NCI-H345 (cell line): ENCODE measurements around the gene CPNE5.

ENCODE experiments used
- DNase-seq: peaks from one replicate; lab custom pipeline; 2025; lab: John Stamatoyannopoulos, UW

CPNE5 gene

DNA sequence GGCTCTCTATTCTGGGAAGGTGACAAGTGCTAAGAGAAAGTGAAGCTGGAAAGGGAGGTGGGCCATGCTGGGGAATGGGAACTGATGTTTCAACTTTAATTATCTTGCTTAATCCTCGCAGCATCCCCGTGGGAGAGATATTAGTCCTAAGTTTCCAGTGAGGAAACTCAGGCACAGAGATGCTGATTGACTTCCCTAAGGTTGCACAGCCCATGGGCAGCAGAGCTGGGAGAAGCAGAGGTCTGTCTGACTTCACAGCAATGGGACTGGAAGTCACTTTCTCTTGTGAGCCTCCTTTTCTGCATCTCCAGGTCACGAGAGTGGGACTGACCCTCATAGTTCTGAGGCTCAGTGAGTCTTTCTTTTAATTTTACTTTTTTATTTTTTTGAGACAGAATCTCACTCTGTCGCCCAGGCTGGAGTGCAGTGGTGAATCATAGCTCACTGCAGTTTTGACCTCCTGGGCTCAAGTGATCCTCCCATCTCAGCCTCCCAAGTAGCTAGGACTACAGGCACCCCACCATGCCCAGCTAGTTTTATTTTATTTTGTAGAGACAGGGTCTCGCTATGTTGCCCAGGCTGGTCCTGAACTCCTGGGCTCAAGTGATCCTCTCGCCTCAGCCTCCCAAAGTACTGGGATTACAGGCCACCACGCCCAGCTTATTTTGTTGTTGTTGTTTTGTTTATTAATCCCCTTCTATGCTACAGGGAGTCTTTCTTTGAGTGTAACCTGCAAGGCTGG is 139.0 kb downstream of the CPNE5 start:
- no peak for DNase-seq

DNA sequence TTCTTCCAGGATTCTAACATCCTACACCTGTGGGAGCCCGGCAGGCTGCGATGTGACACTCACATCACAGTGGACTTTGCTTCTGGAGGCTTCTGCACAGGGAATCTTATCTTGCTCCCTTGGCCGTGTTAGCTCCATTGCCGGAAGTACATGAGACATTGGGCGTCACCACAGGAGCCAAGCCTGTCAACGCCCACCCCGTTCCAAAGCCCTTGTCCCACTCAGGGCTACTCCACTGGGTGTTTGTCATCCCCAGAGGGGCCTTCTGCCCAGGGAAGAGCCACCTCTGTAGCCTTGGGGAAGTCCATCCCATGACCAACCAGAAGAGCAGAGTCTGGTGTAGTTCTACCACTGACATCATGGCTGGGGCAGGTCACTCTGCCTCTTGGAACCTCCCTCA is 139.9 kb downstream of the CPNE5 start:
- no peak for DNase-seq

DNA sequence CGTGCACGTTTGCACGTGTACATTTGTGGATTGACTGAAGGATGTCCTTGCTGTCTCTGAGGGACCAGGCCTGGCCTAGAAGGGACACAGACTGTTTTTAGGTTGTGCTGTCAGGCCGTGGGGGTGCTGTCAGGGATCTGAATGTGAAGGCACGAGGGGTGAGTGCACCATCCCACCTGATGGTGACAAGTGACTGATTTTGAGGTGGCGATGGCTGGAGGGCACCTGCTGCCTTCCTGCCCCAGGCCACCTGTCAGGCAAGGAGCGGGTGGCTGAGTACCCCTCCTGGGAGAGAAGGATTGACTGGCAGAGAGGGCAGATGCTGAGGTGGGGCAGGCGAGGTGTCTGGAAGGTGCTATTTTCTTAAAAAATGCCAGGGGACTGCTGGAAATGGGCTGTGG is 140.4 kb downstream of the CPNE5 start:
- DNase-seq: no peak

- DNase-seq: no peak
These were observed 141.0 kb downstream of the CPNE5 start for GRCh38 chr6:36698196-36698595.

DNA sequence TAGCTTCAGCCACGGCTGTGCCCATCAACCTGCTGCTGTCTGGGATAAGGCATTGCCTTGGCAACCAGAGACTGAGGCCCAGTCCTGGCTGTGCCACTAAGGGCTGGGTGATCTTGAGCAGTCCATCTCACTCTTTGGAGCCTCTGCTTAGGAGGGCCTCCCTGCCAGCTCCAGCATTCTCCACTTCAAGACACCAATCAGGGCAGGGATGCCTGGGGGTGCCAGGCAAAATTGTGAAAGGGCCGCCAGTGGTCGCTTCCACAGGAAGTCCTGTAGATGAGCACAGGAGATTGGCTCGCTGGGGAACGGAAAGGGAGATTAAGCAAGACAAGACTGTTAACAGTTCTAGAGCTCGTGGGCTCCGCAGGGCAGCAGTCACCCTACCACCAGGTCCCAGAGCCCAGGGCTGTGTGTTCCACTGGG is 141.8 kb downstream of the CPNE5 start, which contains the start of gene RAB44:
RAB44 (plus strand) TSS at position 346 of the 423 bp plus-strand sequence. CDS start 6,410 bp downstream, outside the sequence.
- no peak for DNase-seq

- DNase-seq: no peak
These were observed 143.8 kb downstream of the CPNE5 start for GRCh38 chr6:36695414-36695813.

DNA sequence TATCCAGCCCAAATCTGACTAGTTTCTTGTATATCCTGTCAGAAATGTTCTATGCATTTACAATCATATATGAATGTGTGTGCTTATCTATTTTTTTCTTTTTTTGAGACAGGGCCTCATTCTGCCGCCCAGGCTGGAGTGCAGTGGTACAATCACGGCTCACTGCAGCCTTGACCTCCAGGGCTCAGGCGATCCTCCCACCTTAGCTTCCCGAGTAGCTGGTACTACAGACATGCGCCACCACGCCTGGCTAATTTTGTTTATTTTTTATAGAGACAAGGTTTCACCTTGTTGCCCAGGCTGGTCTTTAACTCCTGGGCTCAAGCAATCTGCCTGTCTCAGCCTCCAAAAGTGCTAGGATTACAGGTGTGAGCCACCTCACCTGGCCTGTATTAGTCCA is 144.6 kb downstream of the CPNE5 start:
- no peak for DNase-seq

- no peak for DNase-seq
These were observed 146.2 kb downstream of the CPNE5 start for GRCh38 chr6:36692861-36693702.

GRCh38 chr6:36692220-36692619 is 147.0 kb downstream of the CPNE5 start:
- DNase-seq: no peak

DNA sequence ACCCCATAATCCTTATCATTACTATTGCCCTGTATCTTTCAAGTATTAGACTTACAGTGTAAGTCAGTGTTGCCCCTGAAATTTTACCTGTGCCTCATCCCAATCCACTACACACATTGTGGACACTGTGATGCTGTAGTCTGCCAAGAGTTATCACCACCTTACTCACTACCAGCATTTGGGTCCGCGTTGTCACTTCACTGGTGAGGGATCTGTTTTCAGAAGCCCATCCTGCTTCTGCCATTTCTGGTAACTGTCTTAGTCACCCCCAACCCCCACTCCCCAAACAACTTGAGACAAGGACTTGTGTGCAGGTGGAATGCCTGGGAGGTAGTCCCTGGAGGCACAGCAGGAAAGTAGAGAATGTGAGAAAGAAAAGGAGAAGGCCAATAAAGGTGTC is 147.6 kb downstream of the CPNE5 start:
- no peak for DNase-seq

GRCh38 chr6:36691011-36691410 is 148.2 kb downstream of the CPNE5 start:
- DNase-seq: no peak
